HG03066 (cell line): ENCODE measurements around the gene USP32.
"Not testable (repeated sequence)": the region's sequence is repeated elsewhere in the genome, so short reads cannot be mapped to it uniquely, and the experiment has no call there.

Source experiments
- ATAC-seq: cut with Tn5 transposase; IDR thresholded peaks from one replicate; pipeline ENCODE4 v1.9.1; 2021; ENCODE audit warnings: low read depth; ENCODE audit not compliant: unreplicated experiment

Gene USP32

GRCh38 chr17:60333628-60334031 lies 58.3 kb downstream of the USP32 start:
- no peak for ATAC-seq

DNA sequence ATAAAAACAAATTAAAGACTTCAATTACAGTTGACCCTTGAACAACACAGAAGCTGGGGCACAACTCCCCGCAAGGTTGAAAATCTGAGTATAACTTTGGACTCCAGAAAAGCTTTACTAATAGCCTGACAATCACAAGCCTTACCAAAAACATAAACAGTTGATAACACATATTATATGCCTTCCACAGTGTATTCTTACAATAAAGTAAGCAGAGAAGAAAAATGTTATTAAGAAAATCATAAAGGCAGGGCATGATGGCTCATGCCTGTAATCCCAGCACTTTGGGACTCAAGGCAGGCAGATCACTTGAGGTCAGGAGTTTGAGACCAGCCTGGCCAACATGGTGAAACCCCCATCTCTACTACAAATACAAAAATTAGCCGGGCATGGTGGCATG lies 58.9 kb downstream of the USP32 start:
- not testable (repeated sequence) for ATAC-seq

GRCh38 chr17:60332574-60332973 lies 59.4 kb downstream of the USP32 start:
- no peak for ATAC-seq

- no peak for ATAC-seq
Measured at GRCh38 chr17:60330731-60331130, 61.2 kb downstream of the USP32 start.

DNA sequence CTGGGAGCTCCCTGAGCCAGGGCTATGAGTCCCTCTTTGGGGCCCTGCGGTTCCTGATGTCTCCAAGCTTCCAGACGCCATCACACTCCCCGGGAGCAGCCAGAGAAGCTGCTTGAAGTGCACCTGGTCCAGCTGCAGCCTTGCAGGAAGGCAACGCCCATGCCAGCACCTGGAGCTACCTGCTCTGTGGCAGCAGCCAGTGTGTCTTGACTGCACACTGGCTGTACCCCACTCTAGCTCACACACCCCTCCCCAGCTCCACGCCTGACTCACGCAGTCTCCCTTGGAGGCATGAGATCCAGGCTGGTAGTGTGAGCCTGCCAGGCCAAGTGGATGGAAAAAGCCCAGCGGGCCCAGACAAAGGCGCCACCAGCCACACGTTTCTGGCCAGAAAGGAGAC lies 63.3 kb downstream of the USP32 start:
- no peak for ATAC-seq

- ATAC-seq: no peak
Measured at GRCh38 chr17:60327901-60328273, 64.0 kb downstream of the USP32 start.

GRCh38 chr17:60327134-60327900 lies 64.6 kb downstream of the USP32 start:
- ATAC-seq: no peak

DNA sequence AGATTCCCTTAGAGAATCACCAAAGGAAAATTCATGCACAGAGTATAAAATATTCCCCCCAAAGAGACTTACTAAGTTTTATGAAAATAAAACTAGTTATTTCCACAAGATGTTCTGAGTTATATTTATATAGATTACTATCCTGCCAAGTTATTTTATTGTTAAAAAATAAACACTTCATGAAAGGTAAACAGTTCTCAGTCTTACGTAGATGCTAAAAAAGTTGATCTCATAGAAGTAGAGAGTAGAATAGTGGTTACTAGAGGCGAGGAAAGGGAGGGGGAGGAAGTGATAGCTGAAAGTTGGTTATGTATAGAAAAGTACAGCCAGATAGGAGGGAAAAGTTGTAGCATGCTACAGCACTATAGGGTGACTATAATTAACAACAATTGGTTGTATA lies 65.2 kb downstream of the USP32 start:
- no peak for ATAC-seq

- ATAC-seq: no peak
Measured at GRCh38 chr17:60325730-60326524, 66.0 kb downstream of the USP32 start.

DNA sequence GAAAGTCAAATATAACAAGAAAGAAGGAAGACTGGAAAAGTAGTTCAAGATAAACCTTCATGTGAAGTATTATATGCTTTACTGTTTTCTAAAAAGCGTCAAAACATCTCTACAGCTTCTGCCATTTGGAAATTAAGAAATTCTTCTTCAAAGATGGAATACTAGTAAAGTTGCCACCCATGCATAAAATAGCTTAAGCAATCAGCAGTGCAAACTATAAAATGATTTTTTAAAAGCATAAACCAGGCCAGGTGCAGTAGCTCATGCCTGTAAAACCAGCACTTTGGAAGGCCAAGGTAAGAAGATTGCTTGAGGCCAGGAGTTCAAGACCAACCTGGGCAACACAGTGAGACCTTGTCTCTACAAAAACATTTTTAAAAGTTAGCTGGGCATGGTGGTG lies 68.2 kb downstream of the USP32 start:
- no peak for ATAC-seq

GRCh38 chr17:60322056-60322387 lies 69.9 kb downstream of the USP32 start:
- ATAC-seq: no peak

DNA sequence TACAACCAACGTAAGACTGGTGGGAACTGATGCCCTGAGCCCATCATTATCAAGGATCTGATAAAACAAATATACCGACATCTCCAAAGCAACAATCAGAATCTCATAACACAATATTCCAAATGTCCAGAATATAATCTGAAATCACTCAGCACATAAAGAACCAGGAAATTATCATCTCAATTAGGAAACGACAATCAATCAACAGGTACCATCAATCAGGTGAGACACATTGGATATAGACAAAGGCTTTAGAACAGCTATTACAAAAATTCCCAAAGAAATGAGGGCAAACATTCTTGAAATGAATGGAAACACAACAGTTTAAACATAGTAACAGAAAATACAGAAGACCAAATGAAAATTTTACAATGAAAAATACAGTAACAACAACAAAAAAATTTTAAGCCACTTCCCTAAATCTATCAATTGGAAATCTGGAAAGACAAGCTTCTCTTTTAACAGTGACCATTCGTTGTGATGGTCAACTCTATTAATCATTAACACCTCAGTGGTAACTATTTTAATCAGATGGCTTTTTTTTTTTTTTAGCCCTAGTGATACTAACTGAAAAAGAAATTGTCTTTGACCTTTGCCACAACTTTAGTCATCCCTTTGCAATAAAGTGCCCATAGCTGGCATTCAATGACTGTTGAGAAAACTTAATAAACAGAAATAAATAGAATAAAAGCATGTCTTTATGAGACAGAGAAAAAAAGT lies 70.4 kb downstream of the USP32 start:
- no peak for ATAC-seq

- ATAC-seq: no peak
Measured at GRCh38 chr17:60318830-60319229, 73.1 kb downstream of the USP32 start.

DNA sequence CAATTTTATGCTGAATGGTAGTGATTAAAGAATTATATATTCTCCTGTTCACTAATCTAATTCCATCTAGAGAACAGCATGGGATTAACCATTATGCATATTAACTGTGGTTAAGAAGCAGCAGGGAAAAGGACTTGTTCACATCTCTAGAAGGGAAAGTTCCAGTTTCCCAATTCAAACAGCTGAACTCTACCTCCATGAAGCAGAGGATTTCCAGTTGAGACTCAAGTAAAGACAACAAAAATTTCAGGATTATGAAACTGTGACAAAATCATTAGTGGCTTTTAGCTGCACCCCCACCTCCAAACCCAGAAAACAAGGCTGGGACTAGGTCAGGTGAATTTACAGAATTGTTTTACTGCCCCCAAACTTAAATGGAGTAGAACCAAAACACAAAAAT lies 73.6 kb downstream of the USP32 start:
- no peak for ATAC-seq

DNA sequence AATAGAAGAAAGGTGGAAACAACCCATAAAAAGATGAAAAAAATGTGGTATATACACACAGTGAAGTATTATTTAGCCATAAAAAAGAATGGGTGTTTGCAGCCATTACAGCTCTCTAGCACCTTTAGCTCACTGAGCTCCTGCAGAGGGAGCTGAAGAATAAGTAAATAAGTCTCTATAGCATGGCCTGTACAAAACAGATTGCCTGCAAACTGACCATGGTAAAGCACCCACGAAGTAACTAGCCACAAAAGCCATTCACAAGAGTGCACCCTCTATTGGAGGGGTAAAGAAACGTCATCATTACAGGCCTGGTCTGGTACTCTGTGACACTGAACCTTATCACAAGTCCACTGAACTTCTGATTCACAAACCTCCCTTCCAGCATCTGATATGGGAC lies 76.3 kb downstream of the USP32 start:
- no peak for ATAC-seq

GRCh38 chr17:60314900-60315299 lies 77.0 kb downstream of the USP32 start:
- ATAC-seq: peak; percentile 38

GRCh38 chr17:60314423-60314822 lies 77.5 kb downstream of the USP32 start:
- peak; percentile 51 for ATAC-seq

DNA sequence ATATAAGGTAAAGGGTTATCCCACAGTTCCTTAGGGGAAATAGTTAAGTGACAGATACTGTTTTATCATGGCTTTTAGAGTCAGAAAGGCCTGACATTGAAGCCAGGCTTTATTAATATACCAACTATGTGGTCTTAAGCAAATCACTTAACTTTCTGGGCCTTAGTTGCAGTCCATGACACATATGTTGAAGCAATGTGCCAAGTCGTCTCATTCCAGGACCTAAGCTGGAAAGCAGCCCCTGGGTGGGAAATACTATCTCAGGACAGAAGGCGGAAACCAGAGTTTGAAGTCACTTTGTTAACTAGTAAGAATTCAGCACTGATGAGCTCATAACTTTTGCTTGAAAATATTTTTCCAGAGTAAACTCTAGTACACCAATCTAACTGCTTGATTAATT lies 80.0 kb downstream of the USP32 start:
- no peak for ATAC-seq

DNA sequence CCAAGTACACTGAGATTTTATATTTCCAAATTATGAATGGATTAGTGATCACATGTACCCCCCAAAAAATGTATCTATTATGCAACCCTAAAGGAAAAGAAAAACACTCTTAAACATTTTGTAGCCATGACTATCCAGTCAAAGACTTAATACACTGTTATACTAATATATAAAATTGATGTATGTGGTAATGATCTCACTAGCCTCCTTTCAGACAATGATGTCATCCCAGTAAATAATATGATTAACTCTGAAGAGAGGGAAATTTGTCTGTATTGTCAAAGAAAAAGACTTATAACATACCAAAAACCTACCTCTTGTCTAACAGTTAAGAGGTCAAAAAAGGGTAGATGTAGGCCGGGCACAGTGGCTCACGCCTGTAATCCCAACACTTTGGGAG lies 80.7 kb downstream of the USP32 start:
- ATAC-seq: no peak

DNA sequence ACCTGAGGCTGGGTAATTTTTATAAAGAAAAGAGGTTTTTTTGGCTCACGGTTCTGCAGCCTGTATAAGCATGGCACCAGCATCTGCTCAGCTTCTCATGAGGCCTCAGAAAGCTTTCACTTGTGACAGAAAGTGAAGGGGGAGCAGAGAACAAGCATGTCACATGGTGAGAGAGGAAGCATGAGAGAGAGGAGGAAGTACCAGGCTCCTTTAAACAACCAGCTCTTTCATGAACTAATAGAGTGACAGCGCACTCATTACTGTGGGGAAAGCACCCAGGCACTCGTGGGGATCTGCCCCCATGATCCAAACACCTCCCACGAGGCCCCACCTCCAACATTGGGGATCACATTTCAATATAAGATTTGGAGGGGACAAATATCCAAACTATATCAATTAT lies 86.8 kb downstream of the USP32 start:
- ATAC-seq: peak; percentile 83

DNA sequence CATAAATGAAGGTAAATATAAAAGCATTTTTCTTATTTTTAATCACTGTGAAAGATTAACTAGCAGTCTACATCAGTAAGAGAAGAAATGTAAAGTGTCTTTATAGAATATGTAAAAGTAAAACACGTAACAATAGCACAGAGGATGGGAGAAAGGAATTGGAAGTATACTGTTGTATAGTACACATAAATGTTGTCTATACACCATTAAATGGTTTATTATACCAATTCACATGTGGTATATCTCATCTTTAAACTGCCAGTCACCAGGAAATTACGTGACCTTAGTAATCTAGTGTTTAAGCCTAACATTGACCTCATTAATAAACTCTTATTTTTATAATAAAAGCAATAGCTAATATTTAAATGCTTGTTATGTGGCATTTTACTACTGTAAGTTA lies 87.4 kb downstream of the USP32 start:
- ATAC-seq: no peak
